Right atrium auricular region (tissue), 2 donors: ENCODE data around the gene ELK1. TPM values are rescaled to one million over a fixed set of nuclear protein-coding genes. Genes with fewer than 3 reads are reported as not detected.
"Not testable (repeated sequence)": the region's sequence is repeated elsewhere in the genome, so short reads cannot be mapped to it uniquely, and the experiment has no call there.

Source experiments
- DNase-seq: peaks from one replicate; pipeline ENCODE4 v3.0.0-alpha.2; 2019; ENCODE audit warnings: low spot score
- H3K27ac ChIP-seq, 2 donors: fragments of 200-600 bp; sonication (generic); 1 replicate in 1 of 2; 2 replicates in 1 of 2; pipeline ENCODE4 v1.5.1; 2016 to 2019
- H3K27me3 ChIP-seq, 2 donors: fragments of 200-600 bp; sonication (generic); one replicate each; pipeline versions ENCODE4 v1.5.1 to v1.6.0; 2017 to 2019
- H3K36me3 ChIP-seq: fragments of 200-600 bp; sonication (generic); one replicate; pipeline ENCODE4 v1.5.1; 2016
- H3K4me1 ChIP-seq, 2 donors: fragments of 200-600 bp; sonication (generic); one replicate each; pipeline versions ENCODE4 v1.5.1 to v1.6.0; 2017 to 2019
- H3K4me3 ChIP-seq, 2 donors: fragments of 200-600 bp; sonication (generic); 1 replicate in 1 of 2; 2 replicates in 1 of 2; pipeline ENCODE4 v1.5.1; 2017 to 2019; ENCODE audit warnings: mild to moderate bottlenecking in 1 of 2, moderate library complexity in 1 of 2
- H3K9me3 ChIP-seq, 2 donors: fragments of 200-600 bp; sonication (generic); one replicate each; pipeline ENCODE4 v1.5.1; 2019
- CTCF ChIP-seq, 2 donors: fragments of 200-600 bp; sonication (generic); IDR thresholded peaks; one replicate each; pipeline ENCODE4 v1.5.1; 2019; ENCODE audit warnings: antibody characterized with exemption in 2 of 2
- total RNA-seq, 2 donors: library from RNA; depleted of rRNA; stranded (reverse); fragments of >200 nt; gene quantifications; one replicate each; pipeline ENCODE4 v1.1.0, GENCODE V29; 2016

The ELK1 gene
- total RNA-seq, 2 donors from 2014 or later: 21.9 to 28.9 TPM

DNA sequence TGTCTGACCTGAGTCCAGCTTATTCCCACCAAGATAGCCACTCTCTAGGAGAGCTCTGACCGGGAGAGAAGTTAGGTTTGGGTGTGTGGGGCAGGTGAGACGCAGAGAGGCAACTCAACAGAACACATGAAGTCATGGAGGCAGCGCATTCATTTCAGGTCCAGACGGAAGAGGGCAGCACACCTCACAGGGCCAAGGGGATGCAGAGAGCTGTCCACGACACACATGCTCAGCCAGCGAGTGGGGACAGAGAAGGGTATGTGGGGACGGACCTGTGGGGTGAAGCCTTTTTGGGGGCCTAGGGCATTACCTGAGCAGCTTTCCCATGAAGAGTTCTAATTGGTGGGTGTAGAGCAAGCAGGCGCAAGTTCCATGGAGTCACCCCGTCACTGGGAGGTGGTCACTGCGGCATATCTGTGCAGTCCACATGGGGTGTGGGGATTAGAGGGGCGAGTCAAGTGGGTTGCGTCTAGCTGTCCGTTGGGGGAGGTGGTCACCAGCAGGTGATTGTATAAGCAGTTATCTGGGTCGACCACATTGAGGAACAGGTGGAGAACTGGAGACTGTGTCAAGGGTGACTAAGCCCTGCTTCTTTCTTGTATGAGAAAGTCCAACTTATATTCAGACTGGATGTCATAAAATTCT is 32.9 kb upstream of the ELK1 start:
- H3K4me3 ChIP-seq: no peak overlapping the region
- no peaks in the 10 kb centered on the region for H3K4me1 ChIP-seq
- H3K9me3 ChIP-seq: no peaks in the 10 kb centered on the region
- no peaks in the 10 kb centered on the region for H3K36me3 ChIP-seq
- DNase-seq: no peak
- H3K27me3 ChIP-seq: no peaks in the 10 kb centered on the region
- no peak for TF ChIP-seq CTCF (IDR thresholded peaks at IDR 0.05)
- no peak overlapping the region for H3K27ac ChIP-seq

DNA sequence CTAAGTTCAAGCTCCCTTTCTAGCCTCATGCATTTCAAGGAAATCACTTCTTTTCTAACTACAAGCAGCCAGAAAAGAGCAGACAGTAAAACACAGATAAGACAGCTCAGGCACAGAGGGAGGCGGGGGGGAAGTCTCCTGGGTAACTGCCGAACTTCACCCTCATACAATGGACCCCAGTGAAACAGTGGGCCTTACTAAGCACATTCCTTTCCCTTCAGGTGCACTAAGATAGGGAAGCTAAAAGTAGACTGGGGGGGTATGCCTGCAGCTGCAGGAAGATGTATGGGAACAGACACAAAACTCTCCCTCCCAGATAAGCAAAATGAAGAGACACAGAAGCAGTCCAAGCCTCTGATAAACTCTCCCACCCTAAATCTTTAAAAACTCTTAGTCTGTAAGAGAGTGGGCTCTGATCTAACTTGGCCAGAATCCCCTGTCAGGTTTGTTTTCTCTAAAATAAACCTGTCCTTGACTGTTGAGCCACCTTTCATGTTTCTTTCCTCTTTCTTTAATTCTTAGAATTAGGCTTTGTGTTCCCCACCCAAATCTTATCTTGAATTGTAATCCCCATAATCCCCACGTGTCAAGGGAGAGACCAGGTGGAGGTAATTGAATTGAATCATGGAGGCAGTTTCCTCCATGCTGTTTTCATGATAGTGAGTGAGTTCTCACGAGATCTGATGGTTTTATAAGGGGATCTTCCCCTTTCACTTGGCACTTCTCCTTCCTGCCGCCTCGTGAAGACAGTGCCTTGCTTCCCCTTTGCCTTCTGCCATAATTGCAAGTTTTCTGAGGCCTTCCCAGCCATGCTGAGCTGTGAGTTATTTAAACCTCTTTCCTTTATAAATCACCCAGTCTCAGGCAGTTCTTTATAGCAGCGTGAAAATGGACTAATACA is 25.8 kb upstream of the ELK1 start:
- H3K36me3 ChIP-seq, H3K27me3 ChIP-seq, H3K4me3 ChIP-seq, H3K4me1 ChIP-seq, DNase-seq, H3K9me3 ChIP-seq, H3K27ac ChIP-seq: not testable (repeated sequence)

GRCh38 chrX:47674776-47675175 is 24.4 kb upstream of the ELK1 start:
- no peak overlapping the region for H3K27ac ChIP-seq
- no peaks in the 10 kb centered on the region for H3K4me1 ChIP-seq
- H3K36me3 ChIP-seq: no peaks in the 10 kb centered on the region
- no peaks in the 10 kb centered on the region for H3K9me3 ChIP-seq
- TF ChIP-seq CTCF (IDR thresholded peaks at IDR 0.05): no peak
- H3K27me3 ChIP-seq: no peaks in the 10 kb centered on the region
- DNase-seq: no peak
- H3K4me3 ChIP-seq: no peak overlapping the region

- H3K27ac ChIP-seq, H3K4me3 ChIP-seq, H3K27me3 ChIP-seq, H3K4me1 ChIP-seq, H3K9me3 ChIP-seq, H3K36me3 ChIP-seq, DNase-seq: not testable (repeated sequence)
Measured at GRCh38 chrX:47665797-47666196, 15.4 kb upstream of the ELK1 start.

DNA sequence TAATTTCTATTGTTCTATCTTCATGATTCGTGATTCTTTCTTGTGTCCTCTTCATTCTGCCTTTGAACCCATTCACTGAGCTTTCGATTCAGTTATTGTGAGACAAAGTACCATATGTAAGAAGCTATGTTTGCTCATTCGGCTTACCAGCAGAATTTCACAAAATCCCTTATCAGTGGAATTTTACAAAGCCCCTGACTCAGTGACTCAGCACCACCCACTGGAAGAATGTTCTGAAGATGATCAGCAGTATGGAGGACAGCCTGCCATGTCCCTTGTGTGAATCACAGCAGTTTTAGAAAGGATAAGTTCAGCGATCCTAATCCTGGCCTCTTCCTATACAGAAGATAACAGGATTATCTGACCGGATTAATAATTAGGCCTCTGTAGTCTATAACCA is 14.4 kb upstream of the ELK1 start:
- DNase-seq: no peak
- no peak overlapping the region for H3K4me3 ChIP-seq
- no peaks in the 10 kb centered on the region for H3K9me3 ChIP-seq
- no peak overlapping the region for H3K27ac ChIP-seq
- TF ChIP-seq CTCF (IDR thresholded peaks at IDR 0.05): no peak
- H3K36me3 ChIP-seq: no peaks in the 10 kb centered on the region
- no peaks in the 10 kb centered on the region for H3K27me3 ChIP-seq
- no peaks in the 10 kb centered on the region for H3K4me1 ChIP-seq

DNA sequence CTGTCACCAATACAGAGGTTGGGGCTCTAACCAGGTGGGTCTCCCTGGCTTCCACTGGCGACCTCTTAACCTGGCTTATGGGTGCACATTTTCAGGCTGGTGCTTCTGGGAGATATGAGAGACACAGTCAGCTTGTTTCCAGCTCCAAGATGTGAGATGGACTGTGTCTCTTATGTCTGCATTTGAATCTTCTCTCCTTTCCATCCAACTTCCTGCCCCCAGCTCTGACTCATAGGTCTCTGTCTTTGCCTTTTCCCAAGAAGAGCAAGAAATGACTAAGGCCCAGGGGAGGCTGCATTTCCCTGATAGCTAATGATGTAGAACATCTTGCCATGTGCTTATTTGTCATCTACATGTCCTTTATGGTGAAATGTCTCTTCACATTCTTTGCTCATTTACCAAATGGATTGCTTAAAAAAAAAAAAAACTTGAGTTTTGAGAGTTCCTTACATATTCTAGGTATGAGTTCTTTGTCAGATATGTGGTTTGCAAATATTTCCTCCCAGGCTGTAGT is 11.8 kb upstream of the ELK1 start:
- Histone ChIP-seq H3K9me3 (no peaks in the 10 kb centered on the region), H3K4me1 (peaks cover 0 to 4% of the 10 kb centered on the region in 2 donors), H3K4me3 (no peak overlapping the region), H3K27me3 (no peaks in the 10 kb centered on the region), H3K36me3 (no peaks in the 10 kb centered on the region), H3K27ac (no peak overlapping the region)
- peak; percentile 63 for DNase-seq
- TF ChIP-seq CTCF (IDR thresholded peaks at IDR 0.05): no peak
